Measurements from ENCODE around the gene LCE1B. TPM values are rescaled to one million over a fixed set of nuclear protein-coding genes. Genes with fewer than 3 reads are reported as not detected.

Gene LCE1B
- total RNA-seq, 1 donor from 2014 or later: not detected

DNA sequence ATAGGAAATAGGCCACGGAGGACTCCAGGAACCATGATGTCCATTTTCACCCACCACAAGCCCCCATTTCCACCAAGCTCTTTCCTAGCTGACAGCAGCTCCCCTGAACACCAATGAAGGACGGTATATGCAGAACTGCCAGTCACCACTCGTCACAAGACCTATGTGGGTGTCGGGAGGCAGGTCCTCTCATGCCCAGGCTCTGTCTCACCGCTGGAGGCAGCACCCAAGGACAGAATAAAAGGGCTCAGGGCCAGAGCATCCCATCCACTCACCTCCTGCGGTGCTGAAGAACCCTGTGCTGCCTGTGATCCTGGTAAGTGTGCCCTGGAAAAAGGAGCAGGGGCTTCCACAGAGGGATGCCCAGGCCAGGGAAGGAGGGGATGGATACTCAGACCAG, 36.9 kb upstream of the LCE1B start, which contains the start of gene LCE1F:
Gene LCE1F (plus strand): TSS at position 266 of the 400 bp plus-strand sequence. CDS start 1,232 bp downstream, outside the sequence.
- H2AFZ ChIP-seq (replicated peaks): no peak within 1 kb of the TSS
- no peaks in the 10 kb centered on the region for H3F3A ChIP-seq (ENCODE audit: low read depth)
- H3K36me3 Mint-ChIP-seq: no peaks in the 10 kb centered on the region
- peaks cover 28% of the 10 kb centered on the region for H3K9me3 ChIP-seq (ENCODE audit: low read depth)
- peaks cover 8% of the 10 kb centered on the region for H3K27me3 Mint-ChIP-seq (ENCODE audit: insufficient read depth, low read depth)
- TF ChIP-seq, protein P1, sequence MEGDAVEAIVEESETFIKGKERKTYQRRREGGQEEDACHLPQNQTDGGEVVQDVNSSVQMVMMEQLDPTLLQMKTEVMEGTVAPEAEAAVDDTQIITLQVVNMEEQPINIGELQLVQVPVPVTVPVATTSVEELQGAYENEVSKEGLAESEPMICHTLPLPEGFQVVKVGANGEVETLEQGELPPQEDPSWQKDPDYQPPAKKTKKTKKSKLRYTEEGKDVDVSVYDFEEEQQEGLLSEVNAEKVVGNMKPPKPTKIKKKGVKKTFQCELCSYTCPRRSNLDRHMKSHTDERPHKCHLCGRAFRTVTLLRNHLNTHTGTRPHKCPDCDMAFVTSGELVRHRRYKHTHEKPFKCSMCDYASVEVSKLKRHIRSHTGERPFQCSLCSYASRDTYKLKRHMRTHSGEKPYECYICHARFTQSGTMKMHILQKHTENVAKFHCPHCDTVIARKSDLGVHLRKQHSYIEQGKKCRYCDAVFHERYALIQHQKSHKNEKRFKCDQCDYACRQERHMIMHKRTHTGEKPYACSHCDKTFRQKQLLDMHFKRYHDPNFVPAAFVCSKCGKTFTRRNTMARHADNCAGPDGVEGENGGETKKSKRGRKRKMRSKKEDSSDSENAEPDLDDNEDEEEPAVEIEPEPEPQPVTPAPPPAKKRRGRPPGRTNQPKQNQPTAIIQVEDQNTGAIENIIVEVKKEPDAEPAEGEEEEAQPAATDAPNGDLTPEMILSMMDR (IDR thresholded peaks at IDR 0.05): no peak
- no peak for TF ChIP-seq EZH2 (IDR thresholded peaks at IDR 0.05)
- TF ChIP-seq EZH2phosphoT487 (IDR thresholded peaks at IDR 0.05): no peak
- DNase-seq (ENCODE audit: low spot score): no peak
- H3K27me3 ChIP-seq: no peaks in the 10 kb centered on the region
- no peaks in the 10 kb centered on the region for H3K79me2 ChIP-seq (ENCODE audit: low read depth)
- H3K4me1 Mint-ChIP-seq: no peaks in the 10 kb centered on the region
- H3K9ac ChIP-seq: no peak within 1 kb of the TSS
- peaks cover 38% of the 10 kb centered on the region for H3K9me3 Mint-ChIP-seq
- H3K36me3 ChIP-seq: no peaks in the 10 kb centered on the region
- no peak within 1 kb of the TSS for H3K4me2 ChIP-seq
- no peak within 1 kb of the TSS for H3K4me3 Mint-ChIP-seq
- no peak within 1 kb of the TSS for H3K27ac Mint-ChIP-seq
- no peak within 1 kb of the TSS for H3K27ac ChIP-seq
- no peak within 1 kb of the TSS for H3K4me3 ChIP-seq
- no peaks in the 10 kb centered on the region for H3K4me1 ChIP-seq
- no peaks in the 10 kb centered on the region for H4K20me1 ChIP-seq (ENCODE audit: low read depth)

DNA sequence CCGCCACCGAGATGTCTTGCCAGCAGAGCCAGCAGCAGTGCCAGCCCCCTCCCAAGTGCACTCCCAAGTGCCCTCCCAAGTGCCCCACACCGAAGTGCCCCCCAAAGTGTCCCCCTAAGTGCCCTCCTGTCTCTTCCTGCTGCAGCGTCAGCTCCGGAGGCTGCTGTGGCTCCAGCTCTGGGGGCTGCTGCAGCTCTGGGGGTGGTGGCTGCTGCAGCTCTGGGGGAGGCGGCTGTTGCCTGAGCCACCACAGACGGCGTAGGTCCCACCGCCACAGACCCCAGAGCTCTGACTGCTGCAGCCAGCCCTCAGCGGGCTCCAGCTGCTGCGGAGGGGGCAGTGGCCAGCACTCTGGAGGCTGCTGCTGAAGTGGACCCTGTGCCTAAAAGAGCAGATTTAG, 35.4 kb upstream of the LCE1B start:
- no peaks in the 10 kb centered on the region for H3K79me2 ChIP-seq (ENCODE audit: low read depth)
- no peak overlapping the region for H3K4me3 Mint-ChIP-seq
- no peaks in the 10 kb centered on the region for H3K4me1 ChIP-seq
- no peaks in the 10 kb centered on the region for H3F3A ChIP-seq (ENCODE audit: low read depth)
- H2AFZ ChIP-seq (replicated peaks): no peak overlapping the region
- H3K27ac ChIP-seq: no peak overlapping the region
- no peaks in the 10 kb centered on the region for H3K36me3 ChIP-seq
- H3K4me3 ChIP-seq: no peak overlapping the region
- H4K20me1 ChIP-seq (ENCODE audit: low read depth): no peaks in the 10 kb centered on the region
- H3K9me3 Mint-ChIP-seq: peaks cover 33% of the 10 kb centered on the region
- H3K9me3 ChIP-seq (ENCODE audit: low read depth): peaks cover 24% of the 10 kb centered on the region
- H3K27me3 Mint-ChIP-seq (ENCODE audit: insufficient read depth, low read depth): peaks cover 5% of the 10 kb centered on the region
- DNase-seq (ENCODE audit: low spot score): no peak
- H3K4me1 Mint-ChIP-seq: no peaks in the 10 kb centered on the region
- no peak for TF ChIP-seq EZH2phosphoT487 (IDR thresholded peaks at IDR 0.05)
- TF ChIP-seq EZH2 (IDR thresholded peaks at IDR 0.05): no peak
- no peaks in the 10 kb centered on the region for H3K36me3 Mint-ChIP-seq
- H3K27me3 ChIP-seq: no peaks in the 10 kb centered on the region
- no peak overlapping the region for H3K27ac Mint-ChIP-seq
- no peak overlapping the region for H3K9ac ChIP-seq
- H3K4me2 ChIP-seq: no peak overlapping the region

DNA sequence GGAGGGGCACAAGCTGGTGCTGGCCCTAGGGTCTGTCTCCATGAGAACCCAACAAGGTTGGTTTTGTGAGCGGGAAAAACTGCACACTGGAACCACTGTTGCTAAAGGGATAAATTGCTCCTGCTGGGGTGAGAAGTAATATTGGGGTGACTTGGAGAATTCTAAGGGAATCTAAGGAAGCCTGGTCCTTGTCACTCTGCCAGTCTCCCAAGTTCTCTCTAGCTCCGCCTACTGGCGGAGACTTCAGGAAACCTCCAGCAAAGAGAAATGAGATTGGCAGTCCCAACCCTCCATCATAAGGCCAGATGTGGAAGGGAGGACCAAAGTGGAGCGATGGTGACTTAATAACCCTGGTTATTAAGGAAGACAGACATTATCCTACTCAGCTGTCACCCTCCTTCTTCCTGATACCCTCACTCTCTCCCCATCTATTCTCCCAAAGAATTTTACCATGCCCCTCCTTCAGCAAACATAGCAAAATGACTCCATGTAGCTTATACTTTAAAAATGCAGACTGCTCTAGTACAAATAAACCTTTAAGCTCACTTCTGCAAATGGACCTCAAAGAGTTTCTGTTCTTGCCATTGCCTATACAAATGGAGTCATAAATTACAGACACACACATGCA, 34.1 kb upstream of the LCE1B start:
- TF ChIP-seq EZH2phosphoT487 (IDR thresholded peaks at IDR 0.05) (no peak), EZH2 (IDR thresholded peaks at IDR 0.05) (no peak)
- TF ChIP-seq, protein P1 (IDR thresholded peaks at IDR 0.05): no peak
- Histone ChIP-seq H3K9ac (no peak overlapping the region), H3K9me3 (ENCODE audit: low read depth) (peaks cover 31% of the 10 kb centered on the region), H3K36me3 (peaks cover 3% of the 10 kb centered on the region), H4K20me1 (ENCODE audit: low read depth) (no peaks in the 10 kb centered on the region), H3K4me3 (no peak overlapping the region), H3K27ac (no peak overlapping the region), H3K27me3 (no peaks in the 10 kb centered on the region), H3K4me2 (no peak overlapping the region), H3K4me1 (no peaks in the 10 kb centered on the region), H3F3A (ENCODE audit: low read depth) (no peaks in the 10 kb centered on the region), H2AFZ (replicated peaks) (no peak overlapping the region), H3K79me2 (ENCODE audit: low read depth) (no peaks in the 10 kb centered on the region)
- Mint-ChIP-seq H3K27me3 (ENCODE audit: insufficient read depth, low read depth) (peaks cover 5% of the 10 kb centered on the region), H3K27ac (no peak overlapping the region), H3K9me3 (peaks cover 33% of the 10 kb centered on the region), H3K4me1 (no peaks in the 10 kb centered on the region), H3K36me3 (no peaks in the 10 kb centered on the region), H3K4me3 (no peak overlapping the region)
- no peak for DNase-seq (ENCODE audit: low spot score)

DNA sequence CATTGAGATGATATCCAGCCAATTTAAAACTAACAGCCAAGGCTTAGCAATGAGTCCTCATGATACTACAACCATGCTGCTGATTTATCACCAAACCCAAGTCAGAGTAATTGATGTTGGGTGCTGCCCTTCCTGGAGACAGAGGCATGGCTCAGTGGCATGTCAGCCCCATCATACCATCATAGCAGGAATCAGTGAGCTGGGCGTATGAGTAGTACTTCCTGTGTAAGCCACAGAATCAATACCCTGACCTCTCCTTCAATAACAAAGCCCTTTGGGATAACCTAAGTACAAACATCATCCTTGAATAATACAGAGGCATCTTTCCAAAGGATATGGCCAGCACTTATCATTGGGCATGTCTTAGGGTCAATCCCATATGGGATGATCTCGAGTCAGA, 28.7 kb upstream of the LCE1B start:
- Mint-ChIP-seq H3K36me3 (no peaks in the 10 kb centered on the region), H3K4me1 (no peaks in the 10 kb centered on the region), H3K27me3 (ENCODE audit: insufficient read depth, low read depth) (peaks cover 3% of the 10 kb centered on the region), H3K9me3 (peaks cover 26% of the 10 kb centered on the region), H3K4me3 (no peak overlapping the region), H3K27ac (no peak overlapping the region)
- Histone ChIP-seq H3K27me3 (no peaks in the 10 kb centered on the region), H3K9me3 (ENCODE audit: low read depth) (peaks cover 29% of the 10 kb centered on the region), H3F3A (ENCODE audit: low read depth) (no peaks in the 10 kb centered on the region), H3K9ac (no peak overlapping the region), H4K20me1 (ENCODE audit: low read depth) (no peaks in the 10 kb centered on the region), H3K4me3 (no peak overlapping the region), H3K4me1 (no peaks in the 10 kb centered on the region), H3K36me3 (peaks cover 3% of the 10 kb centered on the region), H3K79me2 (ENCODE audit: low read depth) (no peaks in the 10 kb centered on the region), H2AFZ (replicated peaks) (no peak overlapping the region), H3K27ac (no peak overlapping the region), H3K4me2 (no peak overlapping the region)
- no peak for DNase-seq (ENCODE audit: low spot score)
- TF ChIP-seq, protein P1 (IDR thresholded peaks at IDR 0.05): no peak
- TF ChIP-seq EZH2phosphoT487 (IDR thresholded peaks at IDR 0.05) (no peak), EZH2 (IDR thresholded peaks at IDR 0.05) (no peak)
